Measurements from ENCODE around the gene SNRPA. TPM values are rescaled to one million over a fixed set of nuclear protein-coding genes. Genes with fewer than 3 reads are reported as not detected.

Gene SNRPA
- total RNA-seq, 1 experiment from 2014 or later, result 102 TPM

GRCh38 chr19:40739030-40739839 lies 11.8 kb upstream of the SNRPA start:
- Mint-ChIP-seq H3K27ac (ENCODE audit: unreplicated experiment) (peak overlapping the region; percentile 54), H3K36me3 (ENCODE audit: insufficient read depth, unreplicated experiment) (peaks cover 89% of the 10 kb centered on the region)
- CTCF ChIA-PET, result no interaction called here

GRCh38 chr19:40739871-40740703 lies 10.9 kb upstream of the SNRPA start:
- no peak overlapping the region for H3K4me3 Mint-ChIP-seq (ENCODE audit: low read depth, unreplicated experiment)
- peak overlapping the region; percentile 54 for H3K27ac Mint-ChIP-seq (ENCODE audit: unreplicated experiment)
- H3K9me3 Mint-ChIP-seq (ENCODE audit: low read depth, unreplicated experiment), result no peaks in the 10 kb centered on the region
- CTCF ChIA-PET, result no interaction called here
- DNase-seq, result no peak
- H3K36me3 Mint-ChIP-seq (ENCODE audit: insufficient read depth, unreplicated experiment), result peaks cover 81% of the 10 kb centered on the region
- H3K4me1 Mint-ChIP-seq (ENCODE audit: low read depth, unreplicated experiment), result peaks cover 8% of the 10 kb centered on the region
- TF ChIP-seq CTCF (IDR thresholded peaks at IDR 0.05; ENCODE audit: unreplicated experiment), result no peak
- intact Hi-C loops (cut with micrococcal nuclease; ENCODE audit: unreplicated experiment), result no loop called here
- no peaks in the 10 kb centered on the region for H3K27me3 Mint-ChIP-seq (ENCODE audit: unreplicated experiment)
- no TSS peak for BruUV-seq (replicated peaks)

More at GRCh38 chr19:40739030-40739839, 11.8 kb upstream of the SNRPA start:
- intact Hi-C loops (cut with micrococcal nuclease; ENCODE audit: unreplicated experiment), result no loop called here
- no TSS peak for BruUV-seq (replicated peaks)
- Mint-ChIP-seq H3K4me1 (ENCODE audit: low read depth, unreplicated experiment) (peaks cover 9% of the 10 kb centered on the region), H3K9me3 (ENCODE audit: low read depth, unreplicated experiment) (no peaks in the 10 kb centered on the region), H3K27me3 (ENCODE audit: unreplicated experiment) (no peaks in the 10 kb centered on the region), H3K4me3 (ENCODE audit: low read depth, unreplicated experiment) (no peak overlapping the region)
- no peak for TF ChIP-seq CTCF (IDR thresholded peaks at IDR 0.05; ENCODE audit: unreplicated experiment)
- no peak for DNase-seq

GRCh38 chr19:40740747-40741146 lies 10.3 kb upstream of the SNRPA start:
- no peak for TF ChIP-seq CTCF (IDR thresholded peaks at IDR 0.05; ENCODE audit: unreplicated experiment)
- CTCF ChIA-PET, result no interaction called here
- Mint-ChIP-seq H3K27me3 (ENCODE audit: unreplicated experiment) (no peaks in the 10 kb centered on the region), H3K27ac (ENCODE audit: unreplicated experiment) (peak overlapping the region; percentile 43), H3K36me3 (ENCODE audit: insufficient read depth, unreplicated experiment) (peaks cover 74% of the 10 kb centered on the region), H3K4me1 (ENCODE audit: low read depth, unreplicated experiment) (peaks cover 2% of the 10 kb centered on the region), H3K9me3 (ENCODE audit: low read depth, unreplicated experiment) (no peaks in the 10 kb centered on the region), H3K4me3 (ENCODE audit: low read depth, unreplicated experiment) (no peak overlapping the region)
- DNase-seq, result no peak
- intact Hi-C loops (cut with micrococcal nuclease; ENCODE audit: unreplicated experiment), result no loop called here
- no TSS peak for BruUV-seq (replicated peaks)

- no peak for TF ChIP-seq CTCF (IDR thresholded peaks at IDR 0.05; ENCODE audit: unreplicated experiment)
- no TSS peak for BruUV-seq (replicated peaks)
- peak overlapping the region; percentile 21 for H3K27ac Mint-ChIP-seq (ENCODE audit: unreplicated experiment)
Measured at GRCh38 chr19:40741527-40742390, 9.2 kb upstream of the SNRPA start.

More at GRCh38 chr19:40741527-40742390, 9.2 kb upstream of the SNRPA start:
- no peaks in the 10 kb centered on the region for H3K9me3 Mint-ChIP-seq (ENCODE audit: low read depth, unreplicated experiment)
- no peak overlapping the region for H3K4me3 Mint-ChIP-seq (ENCODE audit: low read depth, unreplicated experiment)
- intact Hi-C loops (cut with micrococcal nuclease; ENCODE audit: unreplicated experiment), result no loop called here
- no peaks in the 10 kb centered on the region for H3K4me1 Mint-ChIP-seq (ENCODE audit: low read depth, unreplicated experiment)
- CTCF ChIA-PET, result interaction anchor here (0.8 kb wide), 1 partner anchor 9 kb away, joined by 3 read pairs; the partner anchor contains the start of gene ACTMAP
- DNase-seq, result no peak
- H3K36me3 Mint-ChIP-seq (ENCODE audit: insufficient read depth, unreplicated experiment), result peaks cover 66% of the 10 kb centered on the region
- no peaks in the 10 kb centered on the region for H3K27me3 Mint-ChIP-seq (ENCODE audit: unreplicated experiment)

Data from Calu3 (cell line).